Neural progenitor cell (in vitro differentiated cells): Measurements from ENCODE around the gene PSMB3.

ENCODE experiments used
- EZH2 ChIP-seq: fragments of 200-600 bp; sonication (generic); IDR thresholded peaks from 2 replicates; pipeline ENCODE4 v1.6.1; 2017; ENCODE audit warnings: antibody characterized with exemption, mild to moderate bottlenecking, moderate library complexity
- EZH2phosphoT487 ChIP-seq: fragments of 200-600 bp; sonication (generic); IDR thresholded peaks from 2 replicates; pipeline ENCODE4 v1.6.1; 2017; ENCODE audit warnings: antibody characterized with exemption
- TF ChIP-seq, protein P1 (sequence below): fragments of 200-600 bp; sonication (generic); IDR thresholded peaks from 2 replicates; pipeline ENCODE4 v1.5.1; 2017; ENCODE audit warnings: antibody characterized with exemption, mild to moderate bottlenecking

DNA sequence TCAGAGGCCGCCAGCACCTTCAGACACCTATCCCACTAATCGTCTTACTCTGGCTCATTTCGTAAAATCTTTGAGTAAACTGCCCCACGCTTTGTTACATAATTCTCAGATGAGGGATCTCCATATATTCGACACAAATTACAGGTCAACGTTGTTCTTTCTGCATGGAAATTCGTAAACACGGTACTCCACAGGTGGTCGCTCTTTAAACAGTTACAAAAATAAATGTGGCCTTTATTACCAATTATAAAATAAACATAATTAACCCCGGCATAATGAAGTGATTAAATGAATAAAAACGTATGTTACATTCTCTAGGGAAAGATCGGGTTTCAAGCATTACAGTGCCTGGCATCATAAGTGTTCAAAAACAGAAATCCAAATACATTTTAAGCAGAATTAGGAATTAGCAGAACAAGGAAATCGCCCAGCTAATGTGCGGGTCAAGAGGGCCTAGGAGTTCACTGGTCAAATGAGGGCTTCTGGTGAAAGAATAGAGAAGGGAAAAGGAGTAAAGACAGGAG, 47.8 kb downstream of the PSMB3 start:
- TF ChIP-seq EZH2phosphoT487 (no peak), EZH2 (no peak)
- TF ChIP-seq, protein P1, sequence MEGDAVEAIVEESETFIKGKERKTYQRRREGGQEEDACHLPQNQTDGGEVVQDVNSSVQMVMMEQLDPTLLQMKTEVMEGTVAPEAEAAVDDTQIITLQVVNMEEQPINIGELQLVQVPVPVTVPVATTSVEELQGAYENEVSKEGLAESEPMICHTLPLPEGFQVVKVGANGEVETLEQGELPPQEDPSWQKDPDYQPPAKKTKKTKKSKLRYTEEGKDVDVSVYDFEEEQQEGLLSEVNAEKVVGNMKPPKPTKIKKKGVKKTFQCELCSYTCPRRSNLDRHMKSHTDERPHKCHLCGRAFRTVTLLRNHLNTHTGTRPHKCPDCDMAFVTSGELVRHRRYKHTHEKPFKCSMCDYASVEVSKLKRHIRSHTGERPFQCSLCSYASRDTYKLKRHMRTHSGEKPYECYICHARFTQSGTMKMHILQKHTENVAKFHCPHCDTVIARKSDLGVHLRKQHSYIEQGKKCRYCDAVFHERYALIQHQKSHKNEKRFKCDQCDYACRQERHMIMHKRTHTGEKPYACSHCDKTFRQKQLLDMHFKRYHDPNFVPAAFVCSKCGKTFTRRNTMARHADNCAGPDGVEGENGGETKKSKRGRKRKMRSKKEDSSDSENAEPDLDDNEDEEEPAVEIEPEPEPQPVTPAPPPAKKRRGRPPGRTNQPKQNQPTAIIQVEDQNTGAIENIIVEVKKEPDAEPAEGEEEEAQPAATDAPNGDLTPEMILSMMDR, result no peak
